BLaER1 treated with 17β-estradiol and CSF1 and Interleukin-3, amounts not matched to agents 10 nM and 100 nM (cell line): Measurements from ENCODE around the gene NT5C2.

Experiments
- H3K27ac ChIP-seq, 11 experiments: shearing (Covaris generic); formaldehyde crosslinking; 2 replicates each; pipeline ENCODE4 v1.8.1; 2022
- H3K27me3 ChIP-seq, 11 experiments: shearing (Covaris generic); formaldehyde crosslinking; 2 replicates each; pipeline ENCODE4 v1.8.1; 2022
- H3K36me3 ChIP-seq, 11 experiments: shearing (Covaris generic); formaldehyde crosslinking; 2 replicates each; pipeline ENCODE4 v1.8.1; 2022
- H3K4me1 ChIP-seq, 10 experiments: shearing (Covaris generic); formaldehyde crosslinking; 2 replicates each; pipeline ENCODE4 v1.8.1; 2022
- H3K4me2 ChIP-seq, 11 experiments: shearing (Covaris generic); formaldehyde crosslinking; 2 replicates each; pipeline ENCODE4 v1.8.1; 2022
- H3K4me3 ChIP-seq, 10 experiments: shearing (Covaris generic); formaldehyde crosslinking; 2 replicates each; pipeline ENCODE4 v1.8.1; 2022
- H3K9ac ChIP-seq, 11 experiments: shearing (Covaris generic); formaldehyde crosslinking; 2 replicates each; pipeline ENCODE4 v1.8.1; 2022
- H3K9me3 ChIP-seq, 11 experiments: shearing (Covaris generic); formaldehyde crosslinking; replicated peaks in 1 of 11; 2 replicates each; pipeline ENCODE4 v1.8.1; 2022
- H4K20me1 ChIP-seq, 11 experiments: shearing (Covaris generic); formaldehyde crosslinking; 2 replicates each; pipeline ENCODE4 v1.8.1; 2022
- Cebpa-rat ChIP-seq, 11 experiments: shearing (Covaris generic); IDR thresholded peaks; 2 replicates each; pipeline ENCODE4 v1.8.1; 2022

Gene NT5C2

GRCh38 chr10:103086799-103087198, 106.3 kb downstream of the NT5C2 start:
- Histone ChIP-seq H3K36me3 (peaks cover 87 to 98% (median 93%) of the 10 kb centered on the region in 11 experiments), H3K4me2 (no peak overlapping the region), H4K20me1 (peaks cover 0 to 68% (median 0%) of the 10 kb centered on the region in 11 experiments; a peak in 5 of 22 replicates), H3K9me3 (no peaks in the 10 kb centered on the region), H3K27ac (no peak overlapping the region), H3K4me3 (no peak overlapping the region), H3K9ac (no peak overlapping the region), H3K27me3 (no peaks in the 10 kb centered on the region), H3K4me1 (no peaks in the 10 kb centered on the region)
- no peak for TF ChIP-seq Cebpa-rat (IDR thresholded peaks at IDR 0.05)

- Histone ChIP-seq H3K36me3 (peaks cover 82 to 93% (median 88%) of the 10 kb centered on the region in 11 experiments), H3K9ac (no peak overlapping the region)
These were observed 106.8 kb downstream of the NT5C2 start for GRCh38 chr10:103086261-103086660.

GRCh38 chr10:103083977-103084320, 109.1 kb downstream of the NT5C2 start:
- no peaks in the 10 kb centered on the region for H3K4me1 ChIP-seq
- no peak overlapping the region for H3K4me2 ChIP-seq
- peaks cover 59 to 70% (median 65%) of the 10 kb centered on the region in 11 experiments for H3K36me3 ChIP-seq
- TF ChIP-seq Cebpa-rat (IDR thresholded peaks at IDR 0.05): no peak
- no peak overlapping the region for H3K9ac ChIP-seq
- H3K27me3 ChIP-seq: no peaks in the 10 kb centered on the region
- H3K4me3 ChIP-seq: no peak overlapping the region
- peaks cover 0 to 41% (median 0%) of the 10 kb centered on the region in 11 experiments; a peak in 5 of 22 replicates for H4K20me1 ChIP-seq
- H3K27ac ChIP-seq: no peak overlapping the region
- no peaks in the 10 kb centered on the region for H3K9me3 ChIP-seq

More at GRCh38 chr10:103086261-103086660, 106.8 kb downstream of the NT5C2 start:
- H3K4me2 ChIP-seq: no peak overlapping the region
- no peaks in the 10 kb centered on the region for H3K27me3 ChIP-seq
- H3K27ac ChIP-seq: no peak overlapping the region
- H3K9me3 ChIP-seq: no peaks in the 10 kb centered on the region
- no peak overlapping the region for H3K4me3 ChIP-seq
- H4K20me1 ChIP-seq: peaks cover 0 to 64% (median 0%) of the 10 kb centered on the region in 11 experiments; a peak in 6 of 22 replicates
- H3K4me1 ChIP-seq: no peaks in the 10 kb centered on the region
- no peak for TF ChIP-seq Cebpa-rat (IDR thresholded peaks at IDR 0.05)

GRCh38 chr10:103083266-103083976, 109.7 kb downstream of the NT5C2 start:
- peaks cover 0 to 36% (median 0%) of the 10 kb centered on the region in 11 experiments; a peak in 5 of 22 replicates for H4K20me1 ChIP-seq
- no peaks in the 10 kb centered on the region for H3K9me3 ChIP-seq
- peaks cover 53 to 64% (median 60%) of the 10 kb centered on the region in 11 experiments for H3K36me3 ChIP-seq
- no peaks in the 10 kb centered on the region for H3K4me1 ChIP-seq
- no peak overlapping the region for H3K27ac ChIP-seq
- H3K4me3 ChIP-seq: no peak overlapping the region
- H3K9ac ChIP-seq: no peak overlapping the region
- no peak overlapping the region for H3K4me2 ChIP-seq
- no peaks in the 10 kb centered on the region for H3K27me3 ChIP-seq
- TF ChIP-seq Cebpa-rat (IDR thresholded peaks at IDR 0.05): no peak

- Histone ChIP-seq H3K9me3 (no peaks in the 10 kb centered on the region), H4K20me1 (peaks cover 0 to 33% (median 0%) of the 10 kb centered on the region in 11 experiments; a peak in 5 of 22 replicates), H3K36me3 (peaks cover 46 to 60% (median 53%) of the 10 kb centered on the region in 11 experiments), H3K27me3 (no peaks in the 10 kb centered on the region), H3K9ac (no peak overlapping the region), H3K27ac (no peak overlapping the region), H3K4me3 (no peak overlapping the region), H3K4me2 (no peak overlapping the region), H3K4me1 (no peaks in the 10 kb centered on the region)
- 0 out of 22 replicates have a peak, but pooled peaks of 1 of the 11 experiments have one; percentile 21 for TF ChIP-seq Cebpa-rat (IDR thresholded peaks at IDR 0.05)
These were observed 110.4 kb downstream of the NT5C2 start for GRCh38 chr10:103082683-103083082.

- Histone ChIP-seq H4K20me1 (peaks cover 0 to 33% (median 0%) of the 10 kb centered on the region in 11 experiments; a peak in 5 of 22 replicates), H3K4me1 (no peaks in the 10 kb centered on the region), H3K4me3 (no peak overlapping the region), H3K27ac (no peak overlapping the region), H3K27me3 (no peaks in the 10 kb centered on the region), H3K9ac (no peak overlapping the region), H3K9me3 (no peaks in the 10 kb centered on the region), H3K36me3 (peaks cover 29 to 52% (median 40%) of the 10 kb centered on the region in 11 experiments), H3K4me2 (no peak overlapping the region)
- no peak for TF ChIP-seq Cebpa-rat (IDR thresholded peaks at IDR 0.05)
These were observed 112.0 kb downstream of the NT5C2 start for GRCh38 chr10:103080891-103081581.

GRCh38 chr10:103079946-103080345, 113.1 kb downstream of the NT5C2 start:
- Histone ChIP-seq H3K4me1 (no peaks in the 10 kb centered on the region), H3K27me3 (no peaks in the 10 kb centered on the region), H3K36me3 (peaks cover 19 to 43% (median 29%) of the 10 kb centered on the region in 11 experiments), H3K9me3 (no peaks in the 10 kb centered on the region), H4K20me1 (peaks cover 0 to 29% (median 0%) of the 10 kb centered on the region in 11 experiments; a peak in 5 of 22 replicates), H3K27ac (no peak overlapping the region), H3K9ac (no peak overlapping the region), H3K4me2 (no peak overlapping the region), H3K4me3 (no peak overlapping the region)
- TF ChIP-seq Cebpa-rat (IDR thresholded peaks at IDR 0.05): no peak

- Histone ChIP-seq H3K4me1 (no peaks in the 10 kb centered on the region), H3K36me3 (peaks cover 10 to 35% (median 21%) of the 10 kb centered on the region in 11 experiments; a peak in 20 of 22 replicates), H3K9ac (no peak overlapping the region), H3K9me3 (no peaks in the 10 kb centered on the region), H3K27me3 (no peaks in the 10 kb centered on the region), H3K27ac (no peak overlapping the region), H3K4me2 (no peak overlapping the region), H3K4me3 (no peak overlapping the region), H4K20me1 (peaks cover 0 to 27% (median 0%) of the 10 kb centered on the region in 11 experiments; a peak in 5 of 22 replicates)
- TF ChIP-seq Cebpa-rat (IDR thresholded peaks at IDR 0.05): no peak
These were observed 114.0 kb downstream of the NT5C2 start for GRCh38 chr10:103079100-103079499.

- Histone ChIP-seq H3K36me3 (peaks cover 6 to 31% (median 17%) of the 10 kb centered on the region in 11 experiments; a peak in 20 of 22 replicates), H3K27ac (no peak overlapping the region), H3K9ac (no peak overlapping the region), H4K20me1 (peaks cover 0 to 23% (median 0%) of the 10 kb centered on the region in 11 experiments; a peak in 5 of 22 replicates), H3K4me2 (no peak overlapping the region), H3K9me3 (no peaks in the 10 kb centered on the region), H3K4me3 (no peak overlapping the region), H3K4me1 (no peaks in the 10 kb centered on the region), H3K27me3 (no peaks in the 10 kb centered on the region)
- TF ChIP-seq Cebpa-rat (IDR thresholded peaks at IDR 0.05): no peak
These were observed 114.4 kb downstream of the NT5C2 start for GRCh38 chr10:103078676-103079075.
